Measurements from ENCODE around the gene ZNF69.
"Not testable (repeated sequence)": the region's sequence is repeated elsewhere in the genome, so short reads cannot be mapped to it uniquely, and the experiment has no call there.

Gene ZNF69

DNA sequence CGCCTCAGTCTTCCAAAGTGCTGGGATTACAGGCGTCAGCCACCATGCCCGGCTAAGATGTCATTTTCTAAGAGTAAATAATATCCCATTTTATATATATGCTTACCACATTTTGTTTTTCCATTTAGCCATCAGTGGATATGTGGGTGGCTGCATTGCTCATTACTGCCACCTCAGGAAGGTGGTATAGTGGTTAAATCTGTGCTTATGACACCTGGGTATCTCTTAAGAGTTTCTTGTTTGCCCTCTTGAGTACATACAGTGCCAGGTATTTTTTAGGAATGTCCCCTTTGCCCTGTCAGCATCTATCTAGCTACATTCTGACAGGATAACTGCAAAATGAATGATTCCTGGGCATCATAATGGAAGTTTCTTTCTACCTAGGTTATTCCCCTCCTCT is 14.6 kb downstream of the ZNF69 start:
- no peak for DNase-seq

- DNase-seq, result no peak
Observed at GRCh38 chr19:11905928-11906327, 18.3 kb downstream of the ZNF69 start.

DNA sequence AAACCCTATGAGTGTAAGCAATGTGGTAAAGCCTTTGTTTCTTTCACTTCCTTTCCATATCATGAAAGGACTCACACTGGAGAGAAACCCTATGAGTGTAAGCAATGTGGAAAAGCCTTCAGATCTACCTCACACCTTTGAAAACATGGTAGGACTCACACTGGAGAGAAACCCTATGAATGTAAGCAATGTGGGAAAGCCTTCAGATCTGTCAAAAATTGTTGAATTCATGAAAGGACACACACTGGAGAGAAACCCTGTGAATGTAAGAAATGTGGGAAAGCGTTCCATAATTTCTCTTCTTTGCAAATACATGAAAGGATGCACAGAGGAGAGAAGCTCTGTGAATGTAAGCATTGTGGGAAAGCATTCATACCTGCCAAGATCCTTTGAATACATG is 24.4 kb downstream of the ZNF69 start:
- DNase-seq, result not testable (repeated sequence)

GRCh38 chr19:11914417-11915051 is 27.0 kb downstream of the ZNF69 start:
- not testable (repeated sequence) for DNase-seq

- DNase-seq, result no peak
Observed at GRCh38 chr19:11921852-11922495, 34.4 kb downstream of the ZNF69 start.

DNA sequence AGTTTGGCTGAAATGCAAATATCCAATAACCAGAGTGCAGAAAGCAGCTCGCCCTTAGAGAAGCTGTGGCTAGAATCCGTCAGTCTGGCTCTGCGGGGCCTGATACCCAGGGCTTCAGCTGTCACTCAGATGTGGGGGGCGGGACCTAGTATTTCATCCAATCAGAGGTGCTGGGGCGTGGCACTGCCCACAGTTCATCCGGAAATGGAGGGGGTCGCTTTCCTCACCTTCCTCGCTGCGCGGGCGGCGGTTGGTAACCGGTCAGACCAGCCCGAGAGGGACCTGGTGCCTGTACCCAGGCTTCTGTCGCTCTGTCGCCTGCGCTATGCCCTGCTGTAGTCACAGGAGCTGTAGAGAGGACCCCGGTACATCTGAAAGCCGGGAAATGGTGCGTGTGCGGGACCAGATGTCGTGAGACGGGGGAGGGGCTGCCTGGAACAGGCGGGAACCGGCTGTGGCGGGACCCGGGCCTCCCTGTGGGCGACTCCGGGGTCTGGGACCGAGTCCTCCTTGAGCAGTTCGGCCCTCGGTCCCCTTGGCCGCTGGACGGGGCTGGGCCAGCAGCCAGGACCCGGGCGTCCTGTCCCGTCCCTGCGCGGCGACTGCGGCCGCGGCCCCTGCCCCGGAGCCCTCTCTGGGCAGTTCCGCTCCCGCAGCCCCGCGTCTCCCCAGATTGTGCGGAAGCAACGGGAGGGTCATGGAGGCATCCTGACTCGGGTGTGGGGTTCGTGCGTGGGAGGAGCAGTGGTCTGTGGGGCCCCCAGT is 37.5 kb downstream of the ZNF69 start, which contains the start of gene ZNF700:
Gene ZNF700 (plus strand): TSS at position 222 of the 765 bp plus-strand sequence. CDS start 104 bp downstream, at position 326.
- peak; percentile 93 for DNase-seq

GRCh38 chr19:11925651-11926187 is 38.1 kb downstream of the ZNF69 start:
- DNase-seq, result not testable (repeated sequence)

DNA sequence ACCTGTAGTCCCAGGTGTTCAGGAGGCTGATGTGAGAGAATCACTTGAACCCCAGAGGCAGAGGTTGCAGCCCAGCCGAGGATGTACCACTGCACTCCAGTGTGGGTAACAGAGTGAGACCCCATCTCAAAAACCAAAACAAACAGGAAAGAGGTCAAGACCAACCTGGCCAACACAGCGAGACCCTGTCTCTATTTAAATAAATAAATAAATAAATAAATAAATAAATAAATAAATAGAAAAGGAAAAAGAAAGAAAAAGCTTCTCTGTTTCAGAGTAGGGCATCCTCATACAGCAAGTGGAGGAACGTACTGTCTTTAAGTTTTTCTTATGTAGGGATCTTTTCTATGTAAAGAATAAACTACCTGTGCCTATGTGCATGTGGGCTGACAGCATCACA is 39.6 kb downstream of the ZNF69 start:
- DNase-seq, result no peak

DNA sequence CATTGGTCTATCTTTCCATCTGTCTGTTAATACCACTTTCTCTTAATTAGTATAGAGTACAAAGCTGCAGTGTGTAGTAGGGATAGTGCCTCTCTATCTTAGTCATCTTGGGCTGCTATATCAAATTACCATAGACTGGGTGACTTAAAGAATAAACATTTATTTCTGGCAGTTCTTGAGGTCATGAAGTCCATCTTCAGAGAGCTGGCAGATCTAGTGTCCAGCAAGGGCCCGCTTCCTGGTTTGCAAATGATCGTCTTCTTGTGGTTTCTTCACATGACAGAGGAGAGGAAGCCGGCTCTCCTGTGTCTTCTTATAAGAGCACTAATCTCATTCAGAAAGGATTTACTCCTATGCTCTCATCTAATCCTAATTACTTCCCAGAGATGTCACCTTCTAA is 43.5 kb downstream of the ZNF69 start:
- DNase-seq, result no peak

- DNase-seq, result no peak
Observed at GRCh38 chr19:11931513-11931912, 43.9 kb downstream of the ZNF69 start.

GRCh38 chr19:11935829-11936228 is 48.2 kb downstream of the ZNF69 start:
- DNase-seq, result not testable (repeated sequence)

GRCh38 chr19:11938383-11938782 is 50.8 kb downstream of the ZNF69 start:
- not testable (repeated sequence) for DNase-seq

DNA sequence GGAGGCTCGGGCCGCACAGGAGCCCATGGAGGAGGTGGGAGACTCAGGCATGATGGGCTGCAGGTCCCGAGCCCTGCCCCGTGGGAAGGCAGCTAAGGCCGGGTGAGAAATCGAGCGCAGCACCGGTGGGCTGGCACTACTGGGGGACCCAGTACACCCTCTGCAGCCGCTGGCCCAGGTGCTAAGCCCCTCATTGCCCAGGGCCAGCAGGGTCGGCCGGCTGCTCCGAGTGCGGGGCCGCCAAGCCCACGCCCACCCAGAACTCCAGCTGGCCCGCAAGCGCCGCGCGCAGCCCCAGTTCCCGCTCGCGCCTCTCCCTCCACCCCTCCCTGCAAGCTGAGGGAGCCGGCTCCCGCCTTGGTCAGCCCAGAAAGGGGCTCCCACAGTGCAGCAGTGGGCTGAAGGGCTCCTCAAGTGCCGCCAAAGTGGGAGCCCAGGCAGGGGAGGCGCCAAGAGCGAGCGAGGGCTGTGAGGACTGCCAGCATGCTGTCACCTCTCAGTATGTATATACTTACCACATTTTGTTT is 53.8 kb downstream of the ZNF69 start:
- DNase-seq, result not testable (repeated sequence)

GRCh38 chr19:11942008-11942842 is 54.6 kb downstream of the ZNF69 start:
- no peak for DNase-seq

DNA sequence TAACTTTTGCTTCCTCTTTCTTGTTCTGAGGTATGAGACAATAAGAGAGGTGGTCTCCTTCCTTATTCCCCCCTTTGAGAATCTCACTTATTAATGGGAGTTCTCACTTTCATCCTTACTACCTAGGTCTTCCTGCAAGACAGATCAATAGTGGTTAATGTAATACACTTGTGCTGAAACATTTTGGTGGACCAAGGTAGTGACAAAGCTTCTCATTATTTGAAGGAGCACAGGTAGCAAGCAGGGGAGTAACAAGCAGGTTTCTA is 55.2 kb downstream of the ZNF69 start:
- no peak for DNase-seq

DNA sequence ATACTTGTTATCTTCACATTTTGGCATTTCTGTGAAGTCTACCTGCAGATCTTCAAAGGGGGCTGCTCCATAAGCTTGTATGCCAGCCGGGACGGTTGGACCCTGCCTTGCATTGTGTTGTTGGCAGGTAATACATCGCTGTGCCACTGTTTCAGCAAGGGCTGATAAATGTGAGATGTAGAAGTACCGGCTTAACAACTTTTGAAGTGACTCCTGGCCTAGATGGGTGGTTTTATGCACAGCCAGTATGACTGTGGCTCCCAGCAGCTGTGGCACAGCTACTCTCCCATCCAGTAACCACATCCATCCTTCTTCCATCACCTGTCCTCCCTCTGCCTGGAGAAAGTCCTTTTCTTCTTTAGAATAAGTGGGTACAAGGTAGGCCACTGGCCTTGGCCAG is 57.1 kb downstream of the ZNF69 start:
- no peak for DNase-seq

- no peak for DNase-seq
Observed at GRCh38 chr19:11948646-11949045, 61.1 kb downstream of the ZNF69 start.

DNA sequence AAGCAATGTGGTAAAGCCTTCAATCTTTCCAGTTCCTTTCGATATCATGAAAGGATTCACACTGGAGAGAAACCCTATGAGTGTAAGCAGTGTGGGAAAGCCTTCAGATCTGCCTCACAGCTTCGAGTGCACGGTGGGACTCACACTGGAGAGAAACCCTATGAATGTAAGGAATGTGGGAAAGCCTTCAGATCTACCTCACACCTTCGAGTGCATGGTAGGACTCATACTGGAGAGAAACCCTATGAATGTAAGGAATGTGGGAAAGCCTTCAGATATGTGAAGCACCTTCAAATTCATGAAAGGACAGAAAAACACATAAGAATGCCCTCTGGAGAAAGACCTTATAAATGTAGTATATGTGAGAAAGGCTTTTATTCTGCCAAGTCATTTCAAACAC is 61.6 kb downstream of the ZNF69 start:
- DNase-seq, result no peak

DNA sequence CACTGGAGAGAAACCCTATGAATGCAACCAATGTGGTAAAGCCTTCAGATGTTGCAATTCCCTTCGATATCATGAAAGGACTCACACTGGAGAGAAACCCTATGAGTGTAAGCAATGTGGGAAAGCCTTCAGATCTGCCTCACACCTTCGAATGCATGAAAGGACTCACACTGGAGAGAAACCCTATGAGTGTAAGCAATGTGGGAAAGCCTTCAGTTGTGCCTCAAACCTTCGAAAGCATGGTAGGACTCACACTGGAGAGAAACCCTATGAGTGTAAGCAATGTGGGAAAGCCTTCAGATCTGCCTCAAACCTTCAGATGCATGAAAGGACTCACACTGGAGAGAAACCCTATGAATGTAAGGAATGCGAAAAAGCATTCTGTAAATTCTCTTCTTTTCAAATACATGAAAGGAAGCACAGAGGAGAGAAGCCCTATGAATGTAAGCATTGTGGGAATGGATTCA is 62.1 kb downstream of the ZNF69 start:
- DNase-seq, result not testable (repeated sequence)

DNA sequence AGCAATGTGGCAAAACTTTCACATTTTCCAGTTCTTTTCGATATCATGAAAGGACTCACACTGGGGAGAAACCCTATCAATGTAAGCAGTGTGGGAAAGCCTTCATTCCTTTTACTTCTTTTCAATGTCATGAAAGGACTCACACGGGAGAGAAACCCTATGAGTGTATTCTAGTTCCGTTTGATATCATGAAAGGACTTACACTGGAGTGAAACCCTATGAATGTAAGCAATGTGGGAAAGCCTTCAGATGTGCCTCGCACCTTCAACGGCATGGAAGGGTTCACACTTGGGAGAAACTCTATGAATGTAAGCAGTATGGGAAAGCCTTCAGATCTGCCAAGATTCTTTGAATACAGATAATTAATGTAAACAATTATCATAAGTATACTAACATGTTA is 62.7 kb downstream of the ZNF69 start:
- DNase-seq, result no peak
